Measurements from ENCODE around the gene ABHD6.

GRCh38 chr3:58333206-58334012, 95.8 kb downstream of the ABHD6 start:
- no peak for TF ChIP-seq POLR2A (IDR thresholded peaks at IDR 0.05)
- no peak for TF ChIP-seq CTCF (IDR thresholded peaks at IDR 0.05)
- no peak for TF ChIP-seq EP300 (IDR thresholded peaks at IDR 0.05)
